ENCODE data around the gene EMSY. TPM values are rescaled to one million over a fixed set of nuclear protein-coding genes. Genes with fewer than 3 reads are reported as not detected.

Gene EMSY
- polyA plus RNA-seq, 1 donor (not counting 4 experiments of a cell fraction or from before 2014, with no cell fraction given): 11.3 TPM

DNA sequence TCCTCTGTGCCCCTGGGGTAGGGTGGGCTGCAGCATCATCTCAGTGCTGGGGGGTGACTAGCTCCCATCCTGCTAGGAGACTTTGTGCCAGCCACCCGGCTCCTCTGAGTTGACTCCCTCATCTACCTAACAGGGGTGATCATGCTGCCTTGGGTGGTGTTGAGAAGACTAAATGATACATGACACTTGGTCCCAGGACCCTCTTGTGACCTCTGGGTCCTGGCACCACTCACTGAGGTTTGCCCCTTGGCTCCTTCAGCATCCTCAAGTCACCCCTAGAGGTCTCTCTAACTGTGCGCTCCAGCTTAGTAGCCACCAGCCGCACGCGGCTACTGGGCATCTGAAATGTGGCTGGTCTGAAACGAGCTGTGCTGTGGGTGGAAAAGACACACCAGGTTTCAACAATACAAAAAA is 153.6 kb downstream of the EMSY start:
- no peaks in the 10 kb centered on the region for H3K9me3 ChIP-seq (ENCODE audit: control insufficient read depth, low read depth, low read length)
- no peaks in the 10 kb centered on the region for H3K36me3 ChIP-seq (ENCODE audit: control insufficient read depth in 2 of 2, extremely low read depth in 1 of 2, insufficient read depth in 2 of 2, low read length in 2 of 2)
- H2AFZ ChIP-seq (ENCODE audit: control insufficient read depth, low read length): no peak overlapping the region
- no peak overlapping the region for H3K27ac ChIP-seq (ENCODE audit: control insufficient read depth, insufficient read depth, low read length)
- no peak overlapping the region for H3K4me2 ChIP-seq (ENCODE audit: control insufficient read depth, extremely low read depth, insufficient read depth, low read depth, low read length)
- no peak for TF ChIP-seq EZH2 (IDR thresholded peaks at IDR 0.05; ENCODE audit: low read length)
- TF ChIP-seq CTCF (optimal IDR thresholded peaks at IDR 0.05 in 1 of 3, IDR thresholded peaks at IDR 0.05 in 1 of 3, conservative IDR thresholded peaks at IDR 0.05 in 1 of 3; ENCODE audit: extremely low read depth in 1 of 3, insufficient read depth in 2 of 3, low read length in 3 of 3): peak in 2 of 3 experiments; percentile 26 to 54
- no peaks in the 10 kb centered on the region for H4K20me1 ChIP-seq (ENCODE audit: control insufficient read depth, extremely low read depth, insufficient read depth, low read length)
- H3K9ac ChIP-seq (ENCODE audit: control insufficient read depth, extremely low read depth, insufficient read depth, low read length): no peak overlapping the region
- no peaks in the 10 kb centered on the region for H3K79me2 ChIP-seq (ENCODE audit: control insufficient read depth, insufficient read depth, low read length)
- FAIRE-seq (no peak), DNase-seq (ENCODE audit: low read depth, low spot score) (no peak)
- H3K4me1 ChIP-seq (ENCODE audit: control insufficient read depth, extremely low read depth, insufficient read depth, low read length): peaks cover 3% of the 10 kb centered on the region
- no peaks in the 10 kb centered on the region for H3K27me3 ChIP-seq (ENCODE audit: control insufficient read depth, extremely low read depth, insufficient read depth, low read length)
- H3K9me1 ChIP-seq (ENCODE audit: control insufficient read depth, extremely low read depth, insufficient read depth, low read length): no peaks in the 10 kb centered on the region
- dilution Hi-C loops (cut with MboI; ENCODE audit: extremely low pct_ligation_motif_present, low sequenced_read_pairs): no loop called here
- H3K4me3 ChIP-seq (ENCODE audit: control insufficient read depth in 2 of 3, extremely low read depth in 1 of 3, insufficient read depth in 2 of 3, low read depth in 1 of 3, low read length in 3 of 3): no peak overlapping the region

- FAIRE-seq (no peak), DNase-seq (ENCODE audit: low read depth, low spot score) (no peak)
- no peaks in the 10 kb centered on the region for H3K36me3 ChIP-seq (ENCODE audit: control insufficient read depth in 2 of 2, extremely low read depth in 1 of 2, insufficient read depth in 2 of 2, low read length in 2 of 2)
- H3K79me2 ChIP-seq (ENCODE audit: control insufficient read depth, insufficient read depth, low read length): no peaks in the 10 kb centered on the region
- no peaks in the 10 kb centered on the region for H3K9me3 ChIP-seq (ENCODE audit: control insufficient read depth, low read depth, low read length)
- peak overlapping the region; percentile 31 for H3K27ac ChIP-seq (ENCODE audit: control insufficient read depth, insufficient read depth, low read length)
- H3K4me1 ChIP-seq (ENCODE audit: control insufficient read depth, extremely low read depth, insufficient read depth, low read length): peaks cover 3% of the 10 kb centered on the region
- H3K27me3 ChIP-seq (ENCODE audit: control insufficient read depth, extremely low read depth, insufficient read depth, low read length): peaks cover 4% of the 10 kb centered on the region
- no peaks in the 10 kb centered on the region for H4K20me1 ChIP-seq (ENCODE audit: control insufficient read depth, extremely low read depth, insufficient read depth, low read length)
- H3K9me1 ChIP-seq (ENCODE audit: control insufficient read depth, extremely low read depth, insufficient read depth, low read length): no peaks in the 10 kb centered on the region
- no peak overlapping the region for H3K4me3 ChIP-seq (ENCODE audit: control insufficient read depth in 2 of 3, extremely low read depth in 1 of 3, insufficient read depth in 2 of 3, low read depth in 1 of 3, low read length in 3 of 3)
- no peak overlapping the region for H2AFZ ChIP-seq (ENCODE audit: control insufficient read depth, low read length)
- peak overlapping the region; percentile 10 for H3K4me2 ChIP-seq (ENCODE audit: control insufficient read depth, extremely low read depth, insufficient read depth, low read depth, low read length)
- no peak for TF ChIP-seq CTCF (optimal IDR thresholded peaks at IDR 0.05 in 1 of 3, IDR thresholded peaks at IDR 0.05 in 1 of 3, conservative IDR thresholded peaks at IDR 0.05 in 1 of 3; ENCODE audit: extremely low read depth in 1 of 3, insufficient read depth in 2 of 3, low read length in 3 of 3)
- TF ChIP-seq EZH2 (IDR thresholded peaks at IDR 0.05; ENCODE audit: low read length): no peak
- dilution Hi-C loops (cut with MboI; ENCODE audit: extremely low pct_ligation_motif_present, low sequenced_read_pairs): no loop called here
- H3K9ac ChIP-seq (ENCODE audit: control insufficient read depth, extremely low read depth, insufficient read depth, low read length): no peak overlapping the region
Measured at GRCh38 chr11:76599041-76600013, 154.5 kb downstream of the EMSY start.

All from keratinocyte (primary cell).